ENCODE results near the gene TNNC2. TPM values are rescaled to one million over a fixed set of nuclear protein-coding genes. Genes with fewer than 3 reads are reported as not detected.

TNNC2 gene
- polyA plus RNA-seq, 2 of the 4 experiments (the other 2 are of a cell fraction) = 0.23 TPM; not detected in 1

GRCh38 chr20:45776931-45777330, 50.2 kb downstream of the TNNC2 start:
- no peak overlapping the region for H3K27ac ChIP-seq
- FAIRE-seq = no peak
- POLR2A ChIA-PET = no interaction called here
- H3K4me3 ChIP-seq = no peak overlapping the region
- TF ChIP-seq REST (IDR thresholded peaks at IDR 0.05) = no peak
- TF ChIP-seq TFCP2L1 (CRISPR knock-in tag; IDR thresholded peaks at IDR 0.05) = no peak
- no peak for TF ChIP-seq MAX (IDR thresholded peaks at IDR 0.05)
- no peak for TF ChIP-seq JUNB (IDR thresholded peaks at IDR 0.05)
- TF ChIP-seq POLR2AphosphoS2 (conservative IDR thresholded peaks at IDR 0.05; ENCODE audit: low read length) = no peak
- TF ChIP-seq NR3C1 (IDR thresholded peaks at IDR 0.05) = no peak
- TF ChIP-seq HDAC2 (IDR thresholded peaks at IDR 0.05) = no peak
- TF ChIP-seq ESRRA (IDR thresholded peaks at IDR 0.05; ENCODE audit: borderline replicate concordance, low read length) = no peak
- no peak for TF ChIP-seq MYC (IDR thresholded peaks at IDR 0.05; ENCODE audit: borderline replicate concordance, low read length)
- TF ChIP-seq RFX5 (IDR thresholded peaks at IDR 0.05) = no peak
- TF ChIP-seq ZNF302 (CRISPR knock-in tag; IDR thresholded peaks at IDR 0.05) = no peak
- TF ChIP-seq SMC3 (IDR thresholded peaks at IDR 0.05) = no peak
- no peak for TF ChIP-seq EHF (CRISPR knock-in tag; IDR thresholded peaks at IDR 0.05)
- peaks cover 39% of the 10 kb centered on the region for H3K4me1 ChIP-seq
- no peak overlapping the region for H3K4me2 ChIP-seq
- WGBS (ENCODE audit: missing lambda C conversion rate) = 87% methylated on average over 7 of the region's 7 CpGs
- no peaks in the 10 kb centered on the region for H3K9me3 ChIP-seq
- CTCF ChIA-PET = interaction anchor here (1.3 to 2.1 kb wide), 4 partner anchors 403 to 485 kb away, joined by 3 to 5 read pairs (median 4); partner anchors contain the start of gene SYS1
- ATAC-seq = no peak
- no peak for DNase-seq (ENCODE audit: low read depth in 1 of 2, low spot score in 1 of 2)

- Histone ChIP-seq H3K9me3 (no peaks in the 10 kb centered on the region), H3K27ac (no peak overlapping the region), H3K4me1 (peaks cover 28% of the 10 kb centered on the region), H3K4me2 (no peak overlapping the region), H3K4me3 (no peak overlapping the region)
- WGBS (ENCODE audit: missing lambda C conversion rate) = 75% methylated on average over 6 of the region's 6 CpGs
- ChIA-PET CTCF (interaction anchor here (1.0 to 2.1 kb wide), 5 partner anchors 15 to 484 kb away, joined by 3 to 5 read pairs (median 4); partner anchors contain the start of gene WFDC10A), POLR2A (no interaction called here)
- no peak for FAIRE-seq
- TF ChIP-seq HOXA7 (CRISPR knock-in tag; IDR thresholded peaks at IDR 0.05) = no peak
- TF ChIP-seq EHF (CRISPR knock-in tag; IDR thresholded peaks at IDR 0.05) = no peak
- no peak for TF ChIP-seq BCL3 (IDR thresholded peaks at IDR 0.05)
- TF ChIP-seq FOXS1 (CRISPR knock-in tag; IDR thresholded peaks at IDR 0.05) = no peak
- TF ChIP-seq ELK1 (IDR thresholded peaks at IDR 0.05; ENCODE audit: low read depth, low read length) = no peak
- no peak for TF ChIP-seq USF2 (IDR thresholded peaks at IDR 0.05)
- TF ChIP-seq RNF2 (IDR thresholded peaks at IDR 0.05; ENCODE audit: borderline replicate concordance, low read depth) = no peak
- no peak for TF ChIP-seq RCOR1 (IDR thresholded peaks at IDR 0.05; ENCODE audit: low read depth, low read length)
- TF ChIP-seq ESRRA (IDR thresholded peaks at IDR 0.05; ENCODE audit: borderline replicate concordance, low read length) = no peak
- no peak for TF ChIP-seq MYC (IDR thresholded peaks at IDR 0.05; ENCODE audit: borderline replicate concordance, low read length)
- no peak for TF ChIP-seq HMGXB4 (CRISPR knock-in tag; IDR thresholded peaks at IDR 0.05; ENCODE audit: borderline replicate concordance)
- no peak for TF ChIP-seq KDM1A (IDR thresholded peaks at IDR 0.05; ENCODE audit: low read depth)
- TF ChIP-seq POLR2A (IDR thresholded peaks at IDR 0.05; ENCODE audit: low read length) = no peak
- no peak for TF ChIP-seq CHD4 (IDR thresholded peaks at IDR 0.05; ENCODE audit: borderline replicate concordance)
- no peak for TF ChIP-seq ZNF302 (CRISPR knock-in tag; IDR thresholded peaks at IDR 0.05)
- no peak for TF ChIP-seq GATA3 (IDR thresholded peaks at IDR 0.05; ENCODE audit: borderline replicate concordance)
- no peak for TF ChIP-seq EHMT2 (IDR thresholded peaks at IDR 0.05; ENCODE audit: low read depth)
- TF ChIP-seq ZSCAN20 (CRISPR knock-in tag; IDR thresholded peaks at IDR 0.05) = no peak
- no peak for DNase-seq (ENCODE audit: low read depth in 1 of 2, low spot score in 1 of 2)
- no peak for ATAC-seq
Measured at GRCh38 chr20:45775411-45775810, 51.7 kb downstream of the TNNC2 start.
